ENCODE data around the gene PON1.

DNA sequence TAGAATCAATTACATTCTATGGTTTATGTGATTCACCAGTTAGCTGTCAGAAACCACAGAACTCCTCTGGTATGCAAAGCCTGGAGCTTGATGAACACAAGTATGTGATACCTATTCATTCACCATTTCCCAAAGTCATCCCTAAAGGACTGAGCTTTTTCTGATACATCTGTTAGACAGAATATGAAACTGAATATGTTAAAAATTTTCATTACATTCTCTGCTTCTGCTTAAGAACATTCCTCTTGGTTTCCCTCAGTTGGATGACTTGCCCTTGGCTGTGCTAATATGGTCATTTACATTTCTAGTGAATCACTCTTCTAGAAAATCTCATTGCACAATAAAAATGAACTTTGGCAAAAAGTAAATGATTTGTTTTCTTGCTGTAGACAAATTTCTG, 10.8 kb upstream of the PON1 start:
- no peak for TF ChIP-seq EZH2 (IDR thresholded peaks at IDR 0.05)
- TF ChIP-seq POLR2AphosphoS5 (IDR thresholded peaks at IDR 0.05; ENCODE audit: borderline replicate concordance, low read depth, low read length) = no peak

All from SK-N-MC (cell line).